ENCODE data around the gene MAPRE2. TPM values are rescaled to one million over a fixed set of nuclear protein-coding genes. Genes with fewer than 3 reads are reported as not detected.
A peak's percentile ranks its signal among the peaks of the same experiment; 100 is the strongest.

MAPRE2 gene
- total and polyA plus RNA-seq, 5 donors, result 52.8 to 108 (median 89.8) TPM

DNA sequence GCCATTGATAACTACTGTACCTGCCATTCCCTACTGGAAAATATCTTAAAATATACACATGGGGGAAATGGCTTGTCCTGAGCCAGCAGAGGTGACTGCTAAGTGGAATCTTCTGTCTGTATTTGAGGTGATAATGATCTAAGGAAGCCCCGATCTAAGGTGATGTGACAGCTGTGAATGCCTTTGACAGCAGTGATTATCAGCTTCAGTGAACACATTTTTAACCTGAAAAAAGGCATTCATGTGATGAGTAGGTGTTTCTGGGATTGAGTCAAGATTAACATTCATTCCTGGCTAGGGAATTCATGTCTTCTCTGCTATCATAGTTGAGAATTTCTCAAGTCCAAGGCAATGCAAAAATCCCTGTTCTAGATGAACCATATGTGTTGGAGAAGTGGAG lies 9.1 kb upstream of the MAPRE2 start:
- no peaks in the 10 kb centered on the region for H3K27me3 ChIP-seq (ENCODE audit: control insufficient read depth, insufficient read depth)
- no peak for ATAC-seq
- no peak overlapping the region for H3K4me3 ChIP-seq (ENCODE audit: low read length)
- H3K27ac ChIP-seq (ENCODE audit: low read length), result no peak overlapping the region
- no peaks in the 10 kb centered on the region for H3K9me3 ChIP-seq (ENCODE audit: control insufficient read depth, low read length)
- H3K4me1 ChIP-seq (ENCODE audit: control insufficient read depth, insufficient read depth, low read length), result no peaks in the 10 kb centered on the region
- 62% methylated on average over 1 of the region's 1 CpG for WGBS
- no peak for DNase-seq
- intact Hi-C loops (cut with DNase I), result no loop called here

DNA sequence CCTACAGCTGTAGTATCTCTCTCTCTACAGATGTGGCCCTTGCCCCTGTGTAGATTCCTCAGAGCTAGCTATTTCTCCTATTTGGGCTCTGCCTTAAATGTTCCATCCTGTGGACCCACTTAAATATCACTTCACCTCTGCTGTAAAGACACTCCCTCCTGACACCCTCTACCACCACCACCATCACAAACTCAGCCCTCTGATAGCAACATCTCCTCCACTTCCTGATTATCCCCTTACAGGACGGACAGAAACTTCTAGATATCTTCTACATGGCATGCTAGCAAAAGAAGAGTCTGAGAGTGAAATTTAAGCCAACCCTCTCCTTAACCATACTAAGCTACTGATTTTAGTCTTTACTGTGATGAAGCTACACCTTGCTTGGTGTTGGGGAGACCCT lies 3.2 kb upstream of the MAPRE2 start:
- no peak overlapping the region for H3K27ac ChIP-seq (ENCODE audit: low read length)
- ATAC-seq, result no peak
- H3K9me3 ChIP-seq (ENCODE audit: control insufficient read depth, low read length), result no peaks in the 10 kb centered on the region
- H3K27me3 ChIP-seq (ENCODE audit: control insufficient read depth, insufficient read depth), result no peaks in the 10 kb centered on the region
- WGBS, result 75% methylated on average over 1 of the region's 1 CpG
- H3K4me1 ChIP-seq (ENCODE audit: control insufficient read depth, insufficient read depth, low read length), result no peaks in the 10 kb centered on the region
- DNase-seq, result no peak
- no peak overlapping the region for H3K4me3 ChIP-seq (ENCODE audit: low read length)
- intact Hi-C loops (cut with DNase I), result no loop called here

DNA sequence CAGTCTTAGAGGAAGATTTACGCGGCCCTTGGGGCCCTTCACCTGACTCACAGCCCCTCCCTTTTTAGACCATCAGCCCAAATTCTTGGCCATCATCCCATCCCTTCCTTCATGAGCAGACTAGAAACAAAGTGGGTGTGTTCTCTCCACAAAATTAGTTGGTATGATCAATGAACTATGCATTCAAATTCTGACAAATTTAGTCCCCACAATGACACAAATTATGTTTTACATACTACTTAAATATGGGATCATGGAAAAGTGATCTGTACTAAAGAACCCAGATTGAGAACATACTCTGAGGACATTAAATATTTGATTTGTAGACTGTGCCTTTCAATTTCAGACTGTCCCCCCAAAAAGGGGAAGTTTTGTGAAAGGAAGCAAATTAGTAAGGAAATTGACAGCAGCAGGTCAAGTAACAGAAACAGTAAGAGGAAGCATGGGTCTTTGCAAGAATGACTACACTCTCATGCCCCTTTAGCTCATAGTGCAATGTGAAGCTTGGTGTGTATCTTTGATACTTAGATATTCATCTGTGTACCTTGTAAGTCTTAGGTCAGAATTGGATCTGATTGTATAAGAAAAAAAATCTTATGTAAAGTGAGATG lies 2.2 kb upstream of the MAPRE2 start:
- ATAC-seq, result no peak

DNA sequence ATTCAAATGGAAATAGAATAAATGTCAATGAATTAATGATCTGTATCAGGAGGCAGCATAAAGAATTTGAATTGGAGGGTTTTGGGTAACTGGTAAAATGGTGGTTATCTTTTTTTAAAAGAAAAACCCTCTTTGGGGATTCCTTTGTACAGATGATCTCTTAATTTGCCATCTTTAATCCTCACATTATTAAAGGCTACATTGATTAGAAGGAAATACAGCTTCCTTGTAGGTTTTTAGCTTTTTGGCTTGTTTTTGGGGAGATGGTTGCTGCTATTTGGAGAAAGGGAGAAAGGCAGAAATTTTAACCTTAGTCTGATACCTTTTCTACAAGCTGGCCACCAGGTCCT lies 600 bp upstream of the MAPRE2 start:
- no peak for ATAC-seq
- no peak for DNase-seq
- intact Hi-C loops (cut with DNase I), result loop anchor here in 3 of 4 donors (5.0 to 10.0 kb wide), 2 partner anchors 94 to 102 kb away; no protein-coding TSS in a partner anchor
- Histone ChIP-seq H3K4me3 (ENCODE audit: low read length) (peak overlapping the region; percentile 74), H3K9me3 (ENCODE audit: control insufficient read depth, low read length) (no peaks in the 10 kb centered on the region), H3K27ac (ENCODE audit: low read length) (no peak overlapping the region), H3K4me1 (ENCODE audit: control insufficient read depth, insufficient read depth, low read length) (peaks cover 5% of the 10 kb centered on the region), H3K27me3 (ENCODE audit: control insufficient read depth, insufficient read depth) (no peaks in the 10 kb centered on the region)

More for the DNA sequence above, 2.2 kb upstream of the MAPRE2 start:
- Histone ChIP-seq H3K27ac (ENCODE audit: low read length) (no peak overlapping the region), H3K4me1 (ENCODE audit: control insufficient read depth, insufficient read depth, low read length) (no peaks in the 10 kb centered on the region), H3K9me3 (ENCODE audit: control insufficient read depth, low read length) (no peaks in the 10 kb centered on the region), H3K4me3 (ENCODE audit: low read length) (no peak overlapping the region), H3K27me3 (ENCODE audit: control insufficient read depth, insufficient read depth) (no peaks in the 10 kb centered on the region)
- DNase-seq, result no peak
- intact Hi-C loops (cut with DNase I), result no loop called here
- 83% methylated on average over 2 of the region's 2 CpGs for WGBS

DNA sequence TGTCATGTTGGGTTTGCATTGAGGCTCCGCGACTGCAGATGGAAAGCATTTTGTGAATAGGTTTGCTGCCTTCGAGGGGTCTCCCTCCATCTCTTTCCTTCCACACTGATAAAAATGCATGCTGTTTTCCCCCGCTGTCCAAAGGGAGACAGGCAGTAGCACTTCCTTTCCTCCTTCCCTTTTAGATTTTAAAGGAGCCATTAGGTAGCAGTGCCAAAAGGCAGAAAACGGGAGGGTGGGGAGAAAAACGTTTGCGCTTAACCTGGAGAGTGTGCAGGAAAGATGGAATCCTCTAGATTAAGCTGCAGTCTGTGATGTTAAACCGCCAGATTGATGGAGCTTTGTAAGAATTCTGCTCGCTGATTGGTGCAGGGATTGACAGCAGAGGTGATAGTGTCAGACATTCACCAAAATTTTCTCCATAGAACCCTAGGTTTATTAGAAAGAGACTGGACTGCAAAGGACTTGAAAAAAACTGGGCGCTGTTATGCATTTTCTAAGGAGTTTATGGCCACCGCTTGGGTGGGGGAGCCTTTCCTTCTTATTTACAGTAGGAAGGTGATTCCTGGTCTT lies 688 bp downstream of the MAPRE2 start:
- Histone ChIP-seq H3K27ac (ENCODE audit: low read length) (peak overlapping the region; percentile 81), H3K4me1 (ENCODE audit: control insufficient read depth, insufficient read depth, low read length) (peaks cover 12% of the 10 kb centered on the region), H3K27me3 (ENCODE audit: control insufficient read depth, insufficient read depth) (no peaks in the 10 kb centered on the region), H3K9me3 (ENCODE audit: control insufficient read depth, low read length) (no peaks in the 10 kb centered on the region), H3K4me3 (ENCODE audit: low read length) (peak overlapping the region; percentile 74)
- DNase-seq (no peak), ATAC-seq (peak; percentile 4 to 20)
- WGBS, result under 1% methylated on average over 11 of the region's 11 CpGs
- intact Hi-C loops (cut with DNase I), result loop anchor here in 3 of 4 donors (5.0 to 10.0 kb wide), 2 partner anchors 93 to 100 kb away; no protein-coding TSS in a partner anchor

DNA sequence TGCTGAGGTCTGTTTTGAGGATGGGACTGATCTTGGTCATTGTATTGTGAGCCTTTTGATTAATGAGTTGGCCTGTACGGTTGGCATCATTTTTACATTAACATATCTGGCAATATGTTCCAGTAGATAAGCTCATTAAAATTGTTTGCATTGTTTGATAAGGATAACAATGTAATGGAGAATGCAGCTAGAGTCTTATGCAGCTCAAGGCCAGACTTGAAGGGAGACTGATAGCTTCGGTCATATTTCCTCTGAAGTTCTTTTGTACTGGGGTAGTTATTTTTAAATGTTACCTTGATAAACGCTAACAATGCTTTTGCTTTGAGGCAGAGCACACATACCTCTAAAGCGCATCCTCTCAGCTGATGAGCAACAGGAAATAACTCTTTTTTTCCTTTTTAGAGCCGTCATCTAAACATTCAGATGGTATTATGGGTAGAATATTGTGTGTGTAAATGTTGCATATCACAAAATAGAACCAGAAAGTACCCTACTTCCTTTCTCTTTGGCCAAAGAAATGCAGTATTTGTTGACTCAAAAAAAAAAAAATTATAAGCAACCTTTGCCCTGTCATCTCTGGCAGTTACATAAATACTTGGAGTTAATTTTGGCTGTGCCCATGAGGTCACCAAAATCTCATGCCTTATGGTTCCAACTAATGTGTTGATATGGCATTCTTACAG lies 1.3 kb downstream of the MAPRE2 start:
- ATAC-seq (peak in 1 of 2 donors; percentile 3), DNase-seq (no peak)
- WGBS, result 9% methylated on average over 5 of the region's 5 CpGs
- peak overlapping the region; percentile 81 for H3K27ac ChIP-seq (ENCODE audit: low read length)
- no peaks in the 10 kb centered on the region for H3K9me3 ChIP-seq (ENCODE audit: control insufficient read depth, low read length)
- peak overlapping the region; percentile 74 for H3K4me3 ChIP-seq (ENCODE audit: low read length)
- H3K27me3 ChIP-seq (ENCODE audit: control insufficient read depth, insufficient read depth), result no peaks in the 10 kb centered on the region
- H3K4me1 ChIP-seq (ENCODE audit: control insufficient read depth, insufficient read depth, low read length), result peaks cover 12% of the 10 kb centered on the region
- intact Hi-C loops (cut with DNase I), result loop anchor here in 3 of 4 donors (5.0 to 10.0 kb wide), 2 partner anchors 92 to 100 kb away; no protein-coding TSS in a partner anchor

DNA sequence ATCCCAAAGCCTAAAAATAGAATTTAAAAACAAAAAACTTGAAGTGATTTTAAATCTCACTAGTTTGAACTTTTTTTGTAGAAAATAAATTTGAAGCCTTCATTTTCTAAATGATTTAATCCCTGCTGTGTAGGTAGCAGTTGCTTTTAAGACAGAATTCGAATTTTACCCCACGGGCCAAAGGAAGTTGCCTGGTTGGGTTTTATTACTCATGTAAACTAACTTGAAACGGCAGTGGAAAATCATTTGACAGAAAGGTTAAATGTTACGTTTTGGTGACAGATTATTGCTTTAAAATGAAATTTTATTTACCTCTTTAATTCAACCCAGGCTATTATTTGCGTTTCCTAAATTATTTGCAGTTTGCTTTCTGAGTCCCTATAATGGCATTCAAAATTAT lies 2.0 kb downstream of the MAPRE2 start:
- WGBS, result 38% methylated on average over 5 of the region's 5 CpGs
- Histone ChIP-seq H3K27ac (ENCODE audit: low read length) (no peak overlapping the region), H3K27me3 (ENCODE audit: control insufficient read depth, insufficient read depth) (no peaks in the 10 kb centered on the region), H3K9me3 (ENCODE audit: control insufficient read depth, low read length) (no peaks in the 10 kb centered on the region), H3K4me1 (ENCODE audit: control insufficient read depth, insufficient read depth, low read length) (peaks cover 12% of the 10 kb centered on the region), H3K4me3 (ENCODE audit: low read length) (peak overlapping the region; percentile 74)
- intact Hi-C loops (cut with DNase I), result loop anchor here in 3 of 4 donors (5.0 to 10.0 kb wide), 2 partner anchors 92 to 99 kb away; no protein-coding TSS in a partner anchor
- DNase-seq (no peak), ATAC-seq (no peak)

DNA sequence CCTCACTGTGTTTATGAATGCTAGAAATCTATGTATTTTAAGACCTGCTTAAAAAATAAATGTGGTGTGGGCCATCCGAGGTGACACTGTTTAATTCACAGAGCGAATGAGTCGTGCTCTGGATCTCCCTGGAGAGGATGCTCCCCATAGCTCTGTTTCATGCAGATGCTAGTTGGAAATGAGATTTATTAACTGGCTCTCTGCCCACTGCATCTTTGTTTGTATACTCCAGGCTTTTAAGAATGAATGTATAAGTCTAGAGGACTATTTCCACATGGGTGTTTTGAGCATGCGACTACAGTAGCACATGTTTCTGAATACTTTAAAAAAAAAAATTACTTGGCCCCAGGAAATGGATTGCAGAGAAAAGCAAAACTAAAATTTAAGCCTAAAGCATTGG lies 3.9 kb downstream of the MAPRE2 start:
- intact Hi-C loops (cut with DNase I), result loop anchor here in 2 of 4 donors (10.0 kb wide), 1 partner anchor 90 kb away; no protein-coding TSS in a partner anchor
- H3K27ac ChIP-seq (ENCODE audit: low read length), result no peak overlapping the region

DNA sequence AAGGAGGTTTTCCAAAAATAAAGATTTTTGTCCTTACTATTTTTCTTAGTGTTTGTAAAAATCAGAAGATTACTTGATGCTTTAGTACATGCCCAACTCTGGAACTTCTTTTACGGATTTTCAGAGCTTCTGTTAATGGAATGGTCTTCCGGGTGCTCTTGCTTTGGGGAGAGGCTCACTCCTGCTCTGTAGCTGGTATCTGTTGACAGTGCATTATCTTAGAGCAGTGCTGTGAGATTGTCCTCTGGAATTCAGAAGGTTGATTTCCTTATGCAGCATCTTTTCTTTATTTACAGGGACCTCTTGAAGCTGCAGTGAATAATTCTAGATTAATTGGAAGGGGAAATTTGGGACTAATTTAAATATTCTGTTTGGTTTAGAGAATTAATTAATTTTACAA lies 4.6 kb downstream of the MAPRE2 start:
- Histone ChIP-seq H3K4me3 (ENCODE audit: low read length) (no peak overlapping the region), H3K4me1 (ENCODE audit: control insufficient read depth, insufficient read depth, low read length) (peaks cover 15% of the 10 kb centered on the region), H3K9me3 (ENCODE audit: control insufficient read depth, low read length) (no peaks in the 10 kb centered on the region), H3K27me3 (ENCODE audit: control insufficient read depth, insufficient read depth) (no peaks in the 10 kb centered on the region), H3K27ac (ENCODE audit: low read length) (no peak overlapping the region)
- DNase-seq (no peak), ATAC-seq (no peak)
- WGBS, result 21% methylated on average over 2 of the region's 2 CpGs
- intact Hi-C loops (cut with DNase I), result loop anchor here in 2 of 4 donors (10.0 kb wide), 1 partner anchor 89 kb away; no protein-coding TSS in a partner anchor

More for the DNA sequence above, 3.9 kb downstream of the MAPRE2 start:
- 11% methylated on average over 4 of the region's 4 CpGs for WGBS
- no peak for ATAC-seq
- no peak for DNase-seq
- Histone ChIP-seq H3K9me3 (ENCODE audit: control insufficient read depth, low read length) (no peaks in the 10 kb centered on the region), H3K27me3 (ENCODE audit: control insufficient read depth, insufficient read depth) (no peaks in the 10 kb centered on the region), H3K4me3 (ENCODE audit: low read length) (peak overlapping the region; percentile 28), H3K4me1 (ENCODE audit: control insufficient read depth, insufficient read depth, low read length) (peaks cover 14% of the 10 kb centered on the region)

DNA sequence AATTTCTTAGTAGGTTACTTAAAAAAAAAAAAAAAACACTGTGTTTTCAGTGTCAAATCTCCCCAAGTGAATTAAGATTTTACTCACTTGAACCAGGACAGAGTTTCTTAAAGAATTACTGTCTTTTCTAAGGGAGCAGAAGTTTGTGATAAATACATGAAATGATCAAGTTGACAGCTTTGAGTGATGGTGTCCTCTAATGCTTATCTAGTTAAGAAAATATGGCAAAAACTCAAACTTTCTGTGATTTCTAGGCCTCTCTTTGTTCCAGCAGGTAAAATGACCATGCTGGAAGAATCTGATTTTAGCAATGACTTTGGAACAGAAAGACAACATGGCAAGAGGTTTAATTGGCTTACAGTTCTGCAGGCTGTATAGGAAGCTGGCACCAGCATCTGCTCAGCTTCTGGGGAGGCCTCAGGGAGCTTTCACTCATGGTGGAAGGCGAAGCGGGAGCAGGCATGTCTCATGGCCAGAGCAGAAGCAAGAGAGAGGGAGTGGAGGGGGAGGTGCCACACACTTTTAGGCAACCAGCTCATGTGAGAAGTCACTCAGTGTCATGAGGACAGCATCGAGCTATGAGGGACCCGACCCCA lies 6.6 kb downstream of the MAPRE2 start:
- H3K4me3 ChIP-seq (ENCODE audit: low read length), result no peak overlapping the region
- H3K4me1 ChIP-seq (ENCODE audit: control insufficient read depth, insufficient read depth, low read length), result peaks cover 22% of the 10 kb centered on the region
- intact Hi-C loops (cut with DNase I), result loop anchor here in 2 of 4 donors (10.0 kb wide), 1 partner anchor 87 kb away; no protein-coding TSS in a partner anchor
- H3K9me3 ChIP-seq (ENCODE audit: control insufficient read depth, low read length), result no peaks in the 10 kb centered on the region
- no peak for DNase-seq
- ATAC-seq, result no peak
- H3K27ac ChIP-seq (ENCODE audit: low read length), result no peak overlapping the region
- no peaks in the 10 kb centered on the region for H3K27me3 ChIP-seq (ENCODE audit: control insufficient read depth, insufficient read depth)
- WGBS, result 93% methylated on average over 4 of the region's 4 CpGs

Measured in right cardiac atrium (tissue), 5 donors.